Measurements from ENCODE around the gene KCNN3.

Gene KCNN3

DNA sequence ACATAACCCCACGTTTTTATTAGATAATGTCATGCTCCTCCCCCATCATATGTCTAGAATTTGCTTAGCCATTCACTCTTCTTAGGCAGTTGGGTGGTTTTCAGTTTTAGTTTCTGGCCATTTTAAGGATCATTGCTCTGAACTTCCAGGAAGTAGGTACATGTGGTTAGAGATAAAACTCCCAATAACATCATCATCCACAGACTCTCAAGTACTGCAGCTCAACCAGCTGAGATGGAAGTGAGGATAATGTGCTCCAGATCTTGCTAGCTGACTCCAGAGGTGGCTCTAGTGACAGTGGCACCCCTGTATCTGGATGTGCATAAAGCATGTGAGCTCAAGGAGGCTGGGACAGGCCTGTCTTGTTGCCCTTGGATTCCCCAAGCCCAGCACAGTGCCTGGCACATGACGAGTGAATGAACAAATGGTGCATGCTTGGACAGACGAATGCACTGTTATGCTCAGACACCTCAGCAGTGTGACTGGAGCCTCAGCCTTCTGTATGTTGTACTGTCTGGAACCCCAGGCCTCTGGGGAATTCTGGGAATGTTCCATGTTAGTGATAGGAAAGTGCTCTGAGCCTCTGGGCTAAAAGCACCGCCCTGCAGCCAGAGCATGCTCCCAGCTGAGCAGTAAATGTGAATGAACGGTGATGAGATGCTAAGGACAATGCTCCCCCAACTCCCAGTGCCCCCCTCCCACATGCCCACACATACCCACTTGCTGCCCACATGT, 16.4 kb upstream of the KCNN3 start:
- no peak overlapping the region for H3K27ac ChIP-seq
- TF ChIP-seq ZFX (IDR thresholded peaks at IDR 0.05) (no peak), CTCF (conservative IDR thresholded peaks at IDR 0.05) (no peak)

DNA sequence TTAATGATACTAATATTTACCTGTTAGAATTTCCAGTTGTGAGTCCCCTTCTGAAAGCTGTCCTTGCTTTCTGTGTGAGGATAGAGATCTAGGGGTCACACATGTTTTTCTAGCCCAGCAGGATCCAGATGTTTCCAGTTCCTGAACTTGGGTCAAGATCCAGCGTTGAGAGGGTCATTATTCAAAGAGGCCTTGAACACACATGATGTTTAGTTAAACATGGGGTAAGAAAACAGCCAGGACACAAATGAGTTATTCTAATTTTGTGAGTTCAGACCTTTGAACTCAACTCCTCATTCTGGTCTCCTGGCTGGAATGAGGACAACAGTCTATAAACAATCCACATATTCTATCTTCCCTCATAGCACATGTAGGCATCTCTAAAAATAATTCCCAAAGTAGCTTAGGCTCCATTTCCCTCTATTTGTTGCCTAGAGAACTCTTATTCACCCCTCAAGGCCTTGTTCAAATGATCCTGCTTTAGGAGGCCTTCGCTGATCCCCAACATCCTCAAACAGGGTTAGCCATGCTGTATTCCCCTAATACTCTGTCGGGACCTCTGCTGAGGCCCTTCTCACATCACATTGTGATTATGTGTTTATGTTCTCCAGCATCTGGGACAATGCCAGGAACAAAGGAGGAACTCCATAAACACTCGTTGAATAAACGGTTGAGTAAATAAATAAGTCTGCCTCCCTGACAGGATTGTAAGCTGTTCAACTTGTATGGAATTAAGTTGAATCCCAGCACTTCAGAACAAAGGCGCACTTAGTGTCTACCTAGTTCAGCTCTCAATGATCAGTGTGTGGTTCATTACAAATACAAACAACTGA, 15.0 kb upstream of the KCNN3 start:
- TF ChIP-seq CTCF (conservative IDR thresholded peaks at IDR 0.05) (no peak), ZFX (IDR thresholded peaks at IDR 0.05) (no peak)
- peak overlapping the region; percentile 49 for H3K27ac ChIP-seq

DNA sequence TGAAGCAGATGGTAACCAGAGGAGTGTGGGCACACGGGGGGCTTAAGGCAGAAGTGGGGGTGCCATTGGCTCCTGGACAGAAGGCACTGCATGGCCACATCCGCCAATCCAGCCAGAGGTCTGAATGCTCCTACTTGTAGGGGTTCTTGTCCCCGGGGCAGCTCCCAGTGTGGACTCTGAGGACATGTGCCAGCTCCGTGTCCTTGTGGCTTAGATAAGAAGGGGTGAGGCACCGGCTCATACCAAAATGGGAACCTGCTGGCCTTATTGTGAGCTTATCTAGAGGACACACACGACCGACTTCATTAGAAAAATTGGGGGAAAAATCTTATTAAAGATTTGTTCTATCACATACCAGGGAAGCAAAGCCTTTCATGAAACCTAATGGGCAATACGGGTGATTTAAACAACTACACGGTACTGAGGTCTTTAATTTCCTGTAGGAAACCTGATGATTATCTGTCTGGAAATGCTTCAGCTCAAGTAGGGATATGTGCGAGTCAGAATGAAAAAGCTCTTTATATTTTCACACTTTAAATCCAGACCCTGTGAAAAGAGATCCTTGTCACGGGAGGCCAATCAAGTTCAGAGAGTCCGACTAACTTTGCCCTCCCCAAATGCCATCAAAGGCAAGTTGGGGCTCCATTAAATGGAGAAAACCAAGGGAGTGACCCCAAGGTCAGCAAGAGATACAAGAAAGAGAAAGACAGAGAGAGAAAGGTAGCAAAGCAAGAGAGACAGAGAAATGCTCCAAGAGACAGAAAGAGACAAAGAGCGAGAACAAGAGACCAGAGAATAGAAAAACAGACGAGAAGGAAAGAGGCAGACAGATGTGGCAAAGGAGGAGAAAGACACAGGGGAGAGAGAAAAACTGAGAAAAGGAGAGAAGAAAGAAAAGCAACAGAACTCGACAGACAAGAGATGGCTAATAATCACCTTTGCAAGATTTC, 14.1 kb upstream of the KCNN3 start:
- TF ChIP-seq CTCF (conservative IDR thresholded peaks at IDR 0.05): no peak
- TF ChIP-seq ZFX (IDR thresholded peaks at IDR 0.05): no peak
- no peak overlapping the region for H3K27ac ChIP-seq

GRCh38 chr1:154881820-154882535, 11.9 kb upstream of the KCNN3 start:
- H3K27ac ChIP-seq: no peak overlapping the region
- TF ChIP-seq ZFX (IDR thresholded peaks at IDR 0.05) (no peak), CTCF (conservative IDR thresholded peaks at IDR 0.05) (no peak)

- no peak overlapping the region for H3K27ac ChIP-seq
- no peak for TF ChIP-seq CTCF (conservative IDR thresholded peaks at IDR 0.05)
- TF ChIP-seq ZFX (IDR thresholded peaks at IDR 0.05): no peak
These were observed 10.6 kb upstream of the KCNN3 start for GRCh38 chr1:154880671-154881070.

DNA sequence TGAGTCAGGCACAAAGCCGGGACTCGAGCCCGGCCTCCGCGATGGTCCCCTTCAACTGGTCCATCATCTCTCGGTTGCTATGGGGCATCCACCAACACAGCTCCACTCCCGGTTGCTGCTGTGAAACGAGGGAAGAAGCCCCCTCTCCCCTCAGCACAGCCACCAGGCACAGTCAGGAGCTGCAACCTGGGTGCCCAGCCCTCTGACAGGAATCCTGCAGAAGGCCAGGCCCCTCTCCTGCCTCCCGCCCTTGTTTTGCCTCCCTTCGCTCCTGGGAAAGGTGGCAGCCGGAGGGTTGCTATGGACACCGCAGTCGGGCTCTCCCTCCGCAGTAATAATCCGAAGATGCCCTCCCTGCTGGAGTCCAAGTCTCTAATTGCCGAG, 8.9 kb upstream of the KCNN3 start:
- TF ChIP-seq CTCF (conservative IDR thresholded peaks at IDR 0.05) (no peak), ZFX (IDR thresholded peaks at IDR 0.05) (no peak)
- no peak overlapping the region for H3K27ac ChIP-seq
